NCI-H82 (cell line): Measurements from ENCODE around the gene SGPL1.
"Not testable (repeated sequence)": the region's sequence is repeated elsewhere in the genome, so short reads cannot be mapped to it uniquely, and the experiment has no call there.

Source experiments
- DNase-seq: peaks from one replicate; lab custom pipeline; 2025; lab: John Stamatoyannopoulos, UW

Gene SGPL1

GRCh38 chr10:70815504-70816219 is at the start of gene SGPL1:
TSS of gene SGPL1 (plus strand) at chr10:70815948. CDS start at chr10:70816854, 906 bp downstream.
- DNase-seq = peak; percentile 83

DNA sequence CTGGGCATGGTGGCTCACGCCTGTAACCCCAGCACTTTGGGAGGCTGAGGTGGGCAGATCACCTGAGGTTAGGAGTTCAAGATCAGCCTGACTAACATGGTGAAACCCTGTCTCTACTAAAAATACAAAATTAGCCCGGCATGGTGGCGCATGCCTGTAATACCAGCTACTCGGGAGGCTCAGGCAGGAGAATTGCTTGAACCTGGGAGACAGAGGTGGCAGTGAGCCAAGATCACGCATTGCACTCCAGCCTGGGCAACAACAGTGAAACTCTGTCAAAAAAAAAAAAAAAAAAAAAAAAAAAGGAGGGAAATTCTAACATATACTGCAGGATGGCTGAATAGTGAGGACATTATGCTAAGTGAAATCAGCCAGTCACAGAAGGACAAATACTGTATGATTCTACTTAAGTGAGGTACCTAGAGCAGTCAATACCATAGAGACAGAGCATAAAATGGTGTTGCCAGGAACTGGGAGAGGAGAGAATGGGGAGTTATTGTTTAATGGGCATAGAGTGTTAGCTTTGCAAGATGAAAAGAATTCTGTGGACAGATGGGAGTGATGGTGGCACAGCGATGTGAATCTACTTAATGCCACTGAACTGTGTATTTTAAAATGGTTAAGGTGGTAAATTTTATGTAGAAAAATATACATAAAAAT is 47.6 kb upstream of the SGPL1 start:
- not testable (repeated sequence) for DNase-seq

- no peak for DNase-seq
Observed at GRCh38 chr10:70769121-70769520, 46.6 kb upstream of the SGPL1 start.

DNA sequence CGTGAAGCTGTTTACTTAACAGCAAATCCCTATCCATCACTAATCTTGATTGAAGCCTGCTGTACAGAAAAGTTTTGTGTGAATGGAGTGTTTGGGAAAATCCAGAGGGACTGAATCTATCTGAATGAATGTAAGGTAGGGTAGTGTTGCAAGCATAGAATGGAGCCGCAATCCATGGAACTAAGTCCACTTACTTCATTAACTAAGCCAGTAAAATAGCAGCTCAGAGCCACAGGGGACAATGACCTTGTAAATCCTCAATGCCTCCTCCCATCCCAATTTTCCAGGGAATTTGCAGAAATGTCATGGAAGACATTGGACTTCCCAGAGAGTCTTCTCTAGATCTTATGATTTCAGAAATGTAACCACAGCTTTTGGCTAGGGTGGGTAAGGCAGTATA is 45.7 kb upstream of the SGPL1 start:
- no peak for DNase-seq

DNA sequence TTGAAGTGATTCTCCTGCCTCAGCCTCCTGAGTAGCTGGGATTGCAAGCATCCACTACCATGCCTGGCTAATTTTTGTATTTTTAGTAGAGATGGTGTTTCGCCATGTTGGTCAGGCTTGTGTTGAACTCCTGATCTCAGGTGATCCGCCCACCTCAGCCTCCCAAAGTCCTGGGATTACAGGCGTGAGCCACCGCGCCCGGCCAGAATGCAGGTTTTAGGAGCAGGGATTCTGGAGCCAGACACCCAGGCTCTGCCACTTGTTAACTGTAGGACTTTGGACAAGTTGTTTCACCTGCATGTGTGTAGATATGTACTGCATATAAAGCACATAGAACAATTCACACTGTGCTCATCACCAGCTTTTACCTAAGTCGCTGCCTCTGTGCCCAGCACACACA is 45.2 kb upstream of the SGPL1 start:
- not testable (repeated sequence) for DNase-seq

GRCh38 chr10:70771311-70772194 is 44.2 kb upstream of the SGPL1 start:
- no peak for DNase-seq

DNA sequence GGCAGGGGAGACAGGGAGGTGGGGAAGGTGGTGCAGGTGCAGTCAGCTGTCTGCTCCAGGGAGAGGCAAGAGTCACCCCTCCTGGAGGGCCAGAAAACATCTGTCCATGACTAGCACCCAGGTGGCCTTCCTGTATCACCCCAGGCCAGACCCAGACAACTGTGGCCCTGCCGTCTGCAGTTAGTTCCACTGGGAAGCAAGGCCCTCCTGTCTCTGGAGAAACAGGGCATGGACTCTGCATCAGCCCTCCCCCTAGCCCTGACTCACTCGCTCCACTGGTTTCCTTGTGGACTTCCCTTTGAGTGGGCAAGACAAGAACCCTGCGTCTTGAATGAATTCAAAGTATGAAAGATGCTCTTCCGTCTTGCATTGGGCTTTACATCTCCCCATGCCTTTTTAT is 43.1 kb upstream of the SGPL1 start:
- no peak for DNase-seq

DNA sequence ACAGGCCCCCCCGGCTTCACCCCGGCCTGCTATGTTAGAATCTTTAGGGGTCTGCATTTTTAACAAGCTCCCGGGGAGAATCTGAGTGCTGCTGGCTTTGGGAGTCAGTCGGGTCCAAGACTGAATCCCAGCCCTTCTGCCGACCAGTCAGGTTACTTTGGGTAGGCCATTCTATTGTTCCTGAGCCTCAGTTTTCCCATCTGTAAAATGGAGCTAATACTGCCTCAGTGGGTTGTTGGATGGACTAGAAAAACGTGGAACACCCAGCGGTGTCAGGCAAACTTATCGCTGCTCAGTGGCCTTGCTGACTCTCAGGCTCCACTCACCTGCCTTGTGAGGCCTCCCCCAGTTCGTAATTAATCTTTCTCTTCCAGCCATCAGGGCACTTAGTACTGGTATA is 42.3 kb upstream of the SGPL1 start:
- no peak for DNase-seq

DNA sequence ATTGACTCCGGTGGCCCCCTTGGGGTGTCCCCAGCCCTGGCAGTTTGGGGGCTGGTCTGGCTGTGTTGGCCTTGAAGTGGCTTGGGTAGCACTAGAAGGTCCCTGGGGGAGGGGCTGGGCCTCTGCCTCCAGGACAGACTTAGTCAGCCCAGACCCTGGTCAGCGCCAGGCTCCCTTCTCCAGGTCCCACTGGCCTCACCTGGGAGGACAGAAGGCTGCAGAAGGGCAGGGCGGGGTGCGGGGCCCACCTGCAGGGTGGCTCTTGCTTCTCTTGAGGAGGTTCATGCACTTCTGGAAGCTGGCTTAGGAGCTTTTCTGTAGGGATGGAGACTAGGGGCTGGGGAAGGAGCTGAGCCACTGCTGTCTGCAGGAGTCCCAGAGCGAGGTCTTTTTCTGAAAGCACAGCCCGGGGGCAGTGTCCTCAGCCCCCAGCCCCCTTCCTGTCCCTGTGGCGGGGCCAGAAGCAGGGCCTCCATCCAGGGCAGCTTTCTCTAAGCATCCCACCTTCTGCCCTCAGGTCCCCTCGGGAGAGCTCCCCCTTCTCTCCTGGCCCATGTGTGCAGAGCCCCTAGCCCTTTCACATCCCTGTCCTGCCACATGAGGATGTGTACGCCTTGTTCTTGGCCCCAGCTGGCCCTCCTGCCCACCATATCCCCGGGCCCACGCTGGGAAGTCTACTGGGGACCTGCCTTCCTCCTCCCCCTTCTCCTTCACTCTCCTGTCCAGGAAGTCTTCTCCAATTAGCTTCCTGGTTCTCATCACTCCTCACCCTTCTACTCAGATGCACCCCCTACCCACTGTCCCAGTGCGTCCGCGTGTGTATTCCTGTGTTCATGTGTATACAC is 41.6 kb upstream of the SGPL1 start:
- no peak for DNase-seq

DNA sequence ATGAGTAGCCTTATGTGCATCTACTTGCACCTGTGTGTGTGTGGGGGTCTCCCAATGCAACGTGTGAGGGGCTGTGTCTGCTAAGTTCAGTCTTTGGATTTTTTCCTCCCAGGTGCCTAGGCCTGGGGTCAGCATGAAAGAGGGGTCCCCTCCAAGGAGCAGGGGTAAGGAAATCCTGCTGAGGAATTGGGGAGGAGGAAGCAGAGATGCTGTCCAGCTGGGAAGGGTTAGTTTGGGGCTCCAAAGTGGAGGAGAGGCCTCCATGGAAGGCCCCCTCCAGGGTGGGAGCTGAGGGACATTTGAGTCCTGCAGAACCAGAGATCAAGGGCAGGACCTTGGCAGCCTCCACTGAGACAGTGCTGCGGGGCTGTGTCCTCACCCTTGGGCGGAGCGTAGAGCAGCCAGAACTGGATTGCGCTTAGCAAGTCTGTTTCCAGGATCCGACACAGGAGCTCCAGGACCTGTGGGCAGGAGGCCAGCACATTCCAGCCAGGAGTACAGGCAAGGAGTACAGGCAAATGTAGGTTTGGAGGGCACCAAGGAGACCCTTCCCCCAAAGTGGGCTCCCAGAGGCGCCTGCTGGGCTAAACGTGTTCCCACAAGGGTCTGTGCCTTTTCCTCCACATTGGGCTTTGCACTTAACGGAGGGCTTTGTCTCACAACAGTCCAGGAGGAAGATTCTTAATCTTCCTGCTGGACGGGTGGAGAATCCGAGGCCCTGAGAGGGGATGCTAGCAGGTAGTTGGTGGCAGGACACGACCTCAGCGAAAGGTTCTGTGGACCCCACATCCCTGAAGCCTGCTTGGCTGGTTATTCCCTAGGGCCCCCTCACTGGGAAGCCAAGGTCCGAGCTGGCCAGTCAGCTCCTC is 40.7 kb upstream of the SGPL1 start:
- DNase-seq = no peak

GRCh38 chr10:70775679-70776454 is 39.9 kb upstream of the SGPL1 start:
- DNase-seq = no peak

DNA sequence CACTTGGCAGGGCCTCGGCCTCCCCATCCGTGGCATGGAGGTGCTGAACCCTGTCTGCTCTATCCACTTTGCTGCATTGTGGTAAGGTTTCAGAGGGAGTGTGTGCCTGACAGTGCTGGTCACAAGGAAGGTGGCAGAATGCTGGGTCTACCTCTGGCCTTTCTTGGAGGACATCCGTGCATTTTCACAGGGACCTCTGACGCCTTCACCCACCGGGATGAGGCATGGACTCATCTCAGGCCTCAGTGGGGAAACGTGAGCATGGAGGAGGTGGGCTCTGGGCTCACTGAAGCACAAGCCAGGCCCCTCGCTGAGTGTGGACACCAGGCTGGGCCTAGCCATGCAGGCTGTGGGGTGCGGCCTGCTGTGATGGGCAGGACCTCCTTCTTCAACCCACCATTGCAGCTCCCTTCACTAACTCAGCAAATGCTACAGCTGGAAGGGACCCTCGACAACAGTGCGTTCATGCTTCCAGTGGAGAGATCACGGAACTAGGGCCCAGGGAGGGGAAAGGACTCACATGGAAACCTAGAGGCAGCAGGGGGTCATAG is 39.2 kb upstream of the SGPL1 start:
- no peak for DNase-seq

DNA sequence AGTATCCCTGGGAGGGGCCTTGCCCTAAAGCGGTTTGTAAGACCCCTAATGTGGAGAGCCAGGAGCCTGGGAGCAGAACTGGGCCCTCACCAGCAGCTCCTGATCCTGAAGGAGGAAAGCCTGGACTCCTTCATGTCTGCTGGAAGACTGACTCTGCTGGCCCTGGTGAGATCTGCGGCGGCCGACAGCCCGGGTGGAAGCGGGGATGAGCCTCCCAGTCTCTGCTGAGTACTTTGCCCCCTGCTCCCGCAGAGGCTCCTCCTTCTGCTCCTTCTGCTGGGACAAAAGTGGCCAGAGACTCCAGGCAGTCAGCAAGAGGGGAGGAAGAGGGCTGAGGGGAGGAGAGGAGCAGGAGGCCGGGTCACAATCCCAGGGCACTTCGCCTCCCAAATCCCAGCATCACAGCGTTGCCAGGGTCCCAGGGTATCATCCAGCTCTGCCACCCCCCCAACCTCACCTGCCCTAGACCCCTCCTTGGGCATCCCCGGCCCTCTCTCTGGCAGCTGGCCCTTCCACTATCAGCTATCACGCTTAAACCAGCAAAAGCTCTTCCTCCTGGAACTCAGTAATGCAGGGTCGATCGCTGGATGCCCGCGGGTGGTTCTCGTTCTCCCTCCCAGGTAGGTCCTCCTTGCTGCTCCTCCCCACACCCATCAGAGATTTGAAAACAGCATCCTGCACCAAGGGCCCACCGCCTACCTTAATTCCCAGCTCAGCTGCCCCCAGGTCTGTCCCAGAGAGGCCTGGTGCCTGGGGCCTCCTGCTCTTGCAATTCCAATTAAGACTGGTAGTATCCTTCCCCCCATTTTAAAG is 38.5 kb upstream of the SGPL1 start:
- DNase-seq = no peak

DNA sequence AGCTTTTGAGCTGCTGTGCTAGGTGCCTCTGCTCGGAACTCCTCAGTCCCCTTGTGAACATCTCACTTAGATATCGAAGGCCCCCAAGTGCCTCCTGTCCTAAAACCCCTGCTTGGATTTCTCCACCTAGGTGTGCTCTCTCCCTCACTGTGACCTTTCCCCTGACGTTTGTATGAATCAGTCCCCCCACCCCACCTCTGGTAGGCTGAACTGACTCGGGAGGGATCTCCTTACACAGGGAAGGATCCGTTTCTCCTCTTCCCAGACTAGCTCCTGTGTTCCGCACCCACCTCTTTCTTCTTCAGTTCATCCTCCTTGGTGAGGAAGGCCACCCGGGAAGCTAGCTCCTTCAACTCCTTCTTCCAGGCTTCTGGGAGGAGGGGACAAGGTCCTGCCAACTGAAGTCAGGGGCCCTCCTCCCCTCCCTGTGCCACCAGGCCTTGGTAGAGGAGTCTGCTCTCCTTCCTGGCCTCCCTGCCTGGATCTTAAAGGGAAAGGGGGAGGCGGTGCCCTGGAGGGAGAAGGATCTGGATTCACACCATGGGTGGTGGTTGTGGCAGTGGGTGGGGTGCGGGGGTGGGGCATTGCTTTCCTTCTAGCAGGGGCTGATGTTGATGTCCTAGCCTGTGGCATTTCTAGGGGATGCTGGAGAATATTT is 37.4 kb upstream of the SGPL1 start:
- DNase-seq = no peak

GRCh38 chr10:70779088-70779487 is 36.7 kb upstream of the SGPL1 start:
- no peak for DNase-seq

DNA sequence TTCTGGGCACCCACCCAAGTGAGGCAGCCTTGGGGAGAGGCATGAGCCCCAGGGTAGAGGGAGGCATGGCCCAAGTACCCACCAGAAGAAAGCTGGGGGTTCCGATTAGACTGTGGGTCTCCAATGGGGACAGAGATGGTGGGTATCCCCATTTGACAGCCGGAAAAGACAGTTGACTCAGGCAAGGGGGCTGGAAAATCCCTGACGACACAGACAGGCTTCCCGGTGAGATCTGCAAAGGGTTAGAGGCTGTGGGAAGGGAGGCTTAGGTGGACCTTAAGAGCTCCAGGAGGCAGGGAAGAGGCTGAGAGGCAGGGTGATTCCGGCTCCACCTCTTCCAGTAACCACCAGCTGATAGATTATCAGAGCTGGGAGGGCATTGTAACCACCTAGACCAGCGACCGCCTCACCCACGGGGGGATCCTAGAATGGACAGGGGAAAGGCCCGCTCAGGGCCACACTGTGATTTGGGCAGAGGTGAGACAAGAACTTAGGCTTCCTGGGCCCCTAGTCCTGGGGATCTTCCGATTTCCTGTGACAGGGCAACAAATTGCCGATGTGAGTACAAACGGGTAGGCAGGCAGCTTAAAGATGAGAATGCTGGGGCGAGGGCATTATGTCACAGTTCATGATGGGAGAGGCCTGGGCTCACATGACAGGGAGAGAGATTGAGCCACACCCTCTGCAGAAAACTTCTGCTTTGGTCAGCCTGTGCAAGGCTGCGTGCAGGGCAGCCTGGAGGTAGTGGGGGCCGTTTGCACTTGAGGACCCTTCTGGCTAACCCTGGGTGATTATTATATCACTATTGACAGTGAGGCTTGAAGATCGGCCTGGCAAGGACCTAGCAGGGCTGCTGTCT is 36.0 kb upstream of the SGPL1 start:
- DNase-seq = no peak

DNA sequence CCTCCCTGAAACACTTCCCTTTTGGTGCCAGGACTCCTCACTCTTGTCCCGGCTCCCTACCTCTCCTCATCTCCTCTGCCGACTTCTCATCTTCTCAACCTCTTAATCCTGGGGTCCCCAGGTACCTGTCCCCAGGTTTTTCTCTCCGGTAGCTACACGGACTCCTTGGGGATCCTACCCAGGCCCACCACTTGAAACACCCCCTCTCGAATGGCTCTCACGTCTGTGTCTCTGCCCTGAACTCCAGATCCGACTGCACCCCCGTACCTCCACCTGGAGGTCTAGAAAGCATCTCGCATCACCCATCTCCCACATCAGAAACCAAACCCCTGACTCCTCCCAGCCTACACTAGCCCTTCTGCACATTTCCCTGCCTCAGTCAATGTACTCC is 35.4 kb upstream of the SGPL1 start:
- DNase-seq = no peak
